AG10803 (cell line): Measurements from ENCODE around the gene GNAS-AS1.

Source experiments
- DNase-seq: peaks from one replicate; pipeline ENCODE4 v3.0.0; 2010; ENCODE audit warnings: low read depth
- H3K4me3 ChIP-seq: 2 replicates; pipeline ENCODE4 v1.5.1; 2011; ENCODE audit warnings: mild to moderate bottlenecking, low read length, control low read depth
- CTCF ChIP-seq: conservative IDR thresholded peaks from 2 replicates; pipeline ENCODE4 v1.5.1; 2011; ENCODE audit warnings: mild to moderate bottlenecking, low read length, control low read depth, inconsistent platforms

The GNAS-AS1 gene

DNA sequence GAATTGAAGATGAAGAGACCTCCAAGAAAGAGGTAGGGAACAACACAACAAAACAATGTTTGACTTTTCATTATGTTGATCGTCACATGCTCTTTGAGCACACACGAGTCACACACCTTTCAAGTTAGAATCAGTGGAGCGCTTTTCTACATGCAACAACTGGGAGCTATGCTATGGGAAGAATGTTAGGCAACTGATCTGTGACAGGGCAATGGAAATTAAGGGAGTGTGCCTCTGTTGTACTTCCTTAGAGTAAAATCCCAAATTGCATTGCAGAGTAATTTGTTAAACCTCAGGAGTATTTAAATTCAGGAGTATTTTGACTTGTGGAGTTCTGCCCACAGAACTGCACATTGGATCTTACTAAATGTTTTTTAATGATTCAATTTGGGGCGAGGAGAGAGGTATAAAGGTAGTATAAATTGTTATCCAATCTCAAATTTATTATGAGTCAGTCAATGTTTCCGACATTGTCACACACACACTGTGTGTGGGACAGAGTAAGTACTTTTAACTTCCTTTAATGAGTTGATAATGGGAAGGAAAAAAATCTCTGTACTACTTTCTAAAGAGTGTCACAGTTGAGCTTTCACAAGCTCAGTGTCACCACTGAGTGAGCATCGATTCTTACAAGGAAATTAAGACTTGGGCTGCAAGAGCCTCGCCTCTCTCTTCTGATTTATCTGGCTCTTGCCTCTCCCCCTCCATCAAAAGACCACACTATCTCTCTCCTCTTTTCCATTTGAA lies 12.5 kb upstream of the GNAS-AS1 start:
- no peak for TF ChIP-seq CTCF
- no peak for DNase-seq
- H3K4me3 ChIP-seq = no peak overlapping the region

- TF ChIP-seq CTCF = no peak
- H3K4me3 ChIP-seq = no peak overlapping the region
- no peak for DNase-seq
Measured at GRCh38 chr20:58855506-58856389, 5.0 kb upstream of the GNAS-AS1 start.

DNA sequence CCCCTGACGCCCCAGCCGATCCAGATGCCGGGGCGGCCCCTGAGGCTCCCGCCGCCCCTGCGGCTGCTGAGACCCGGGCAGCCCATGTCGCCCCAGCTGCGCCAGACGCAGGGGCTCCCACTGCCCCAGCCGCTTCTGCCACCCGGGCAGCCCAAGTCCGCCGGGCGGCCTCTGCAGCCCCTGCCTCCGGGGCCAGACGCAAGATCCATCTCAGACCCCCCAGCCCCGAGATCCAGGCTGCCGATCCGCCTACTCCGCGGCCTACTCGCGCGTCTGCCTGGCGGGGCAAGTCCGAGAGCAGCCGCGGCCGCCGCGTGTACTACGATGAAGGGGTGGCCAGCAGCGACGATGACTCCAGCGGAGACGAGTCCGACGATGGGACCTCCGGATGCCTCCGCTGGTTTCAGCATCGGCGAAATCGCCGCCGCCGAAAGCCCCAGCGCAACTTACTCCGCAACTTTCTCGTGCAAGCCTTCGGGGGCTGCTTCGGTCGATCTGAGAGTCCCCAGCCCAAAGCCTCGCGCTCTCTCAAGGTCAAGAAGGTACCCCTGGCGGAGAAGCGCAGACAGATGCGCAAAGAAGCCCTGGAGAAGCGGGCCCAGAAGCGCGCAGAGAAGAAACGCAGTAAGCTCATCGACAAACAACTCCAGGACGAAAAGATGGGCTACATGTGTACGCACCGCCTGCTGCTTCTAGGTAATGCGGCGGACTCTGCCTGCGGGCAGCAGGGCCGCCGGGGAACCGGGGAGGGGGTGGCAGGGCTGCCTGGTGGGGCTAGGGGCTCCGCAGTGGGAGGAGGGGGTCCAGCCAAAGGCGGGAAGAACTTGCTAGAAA lies 4.2 kb upstream of the GNAS-AS1 start:
- TF ChIP-seq CTCF = no peak
- no peak for DNase-seq
- peak overlapping the region; percentile 26 for H3K4me3 ChIP-seq

DNA sequence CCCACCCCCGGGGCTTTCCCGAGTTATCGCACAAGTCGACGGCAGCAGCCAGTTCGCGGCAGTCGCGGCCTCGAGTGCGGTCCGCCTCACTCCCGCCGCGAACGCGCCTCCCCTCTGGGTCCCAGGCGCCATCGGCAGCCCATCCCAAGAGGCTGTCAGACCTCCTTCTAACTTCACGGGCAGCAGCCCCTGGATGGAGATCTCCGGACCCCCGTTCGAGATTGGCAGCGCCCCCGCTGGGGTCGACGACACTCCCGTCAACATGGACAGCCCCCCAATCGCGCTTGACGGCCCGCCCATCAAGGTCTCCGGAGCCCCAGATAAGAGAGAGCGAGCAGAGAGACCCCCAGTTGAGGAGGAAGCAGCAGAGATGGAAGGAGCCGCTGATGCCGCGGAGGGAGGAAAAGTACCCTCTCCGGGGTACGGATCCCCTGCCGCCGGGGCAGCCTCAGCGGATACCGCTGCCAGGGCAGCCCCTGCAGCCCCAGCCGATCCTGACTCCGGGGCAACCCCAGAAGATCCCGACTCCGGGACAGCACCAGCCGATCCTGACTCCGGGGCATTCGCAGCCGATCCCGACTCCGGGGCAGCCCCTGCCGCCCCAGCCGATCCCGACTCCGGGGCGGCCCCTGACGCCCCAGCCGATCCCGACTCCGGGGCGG lies 3.4 kb upstream of the GNAS-AS1 start:
- DNase-seq = no peak
- no peak for TF ChIP-seq CTCF
- H3K4me3 ChIP-seq = no peak overlapping the region

- no peak overlapping the region for H3K4me3 ChIP-seq
Measured at GRCh38 chr20:58853466-58853865, 2.8 kb upstream of the GNAS-AS1 start.

More at GRCh38 chr20:58853466-58853865, 2.8 kb upstream of the GNAS-AS1 start:
- DNase-seq = no peak
- no peak for TF ChIP-seq CTCF
